NT2/D1 (cell line): ENCODE results near the gene UNC50.

Experiments
- YY1 ChIP-seq: IDR thresholded peaks from 2 replicates; pipeline ENCODE4 v1.6.1; 2011; ENCODE audit not compliant: insufficient read length, insufficient read depth
- ZNF274 ChIP-seq: IDR thresholded peaks from 2 replicates; pipeline ENCODE4 v1.6.1; 2011; ENCODE audit warnings: mild to moderate bottlenecking, low read depth, low read length

DNA sequence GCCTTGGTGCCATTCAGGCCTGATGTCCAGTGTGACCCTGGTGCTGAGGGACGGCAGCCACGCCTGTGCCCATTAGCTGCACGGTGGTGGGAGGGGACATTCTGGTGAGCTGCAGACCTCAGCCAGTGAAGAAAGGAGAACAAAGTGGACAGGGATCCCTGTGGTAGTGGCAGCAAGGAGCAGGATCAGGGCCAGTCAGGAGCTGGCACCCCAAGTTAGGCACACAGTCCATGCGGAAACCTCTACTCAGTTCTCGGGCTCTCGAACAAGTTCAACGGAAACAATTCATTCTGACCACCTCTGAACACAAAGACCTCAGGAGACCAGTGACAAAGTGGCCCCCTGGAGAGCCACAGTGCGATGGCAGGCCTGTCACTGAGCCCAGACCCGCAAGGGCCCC, 30.2 kb upstream of the UNC50 start:
- TF ChIP-seq YY1 (no peak), ZNF274 (no peak)
